ENCODE measurements around the gene METTL27.

Gene METTL27

GRCh38 chr7:73828972-73829371 is 13.3 kb downstream of the METTL27 start:
- no peak overlapping the region for H3K4me3 ChIP-seq (replicated peaks; ENCODE audit: insufficient read depth, low read length)
- TF ChIP-seq CTCF (IDR thresholded peaks at IDR 0.05; ENCODE audit: insufficient read depth, low read length) = no peak
- TF ChIP-seq GABPA (IDR thresholded peaks at IDR 0.05; ENCODE audit: low read depth) = no peak
- TF ChIP-seq SPI1 (IDR thresholded peaks at IDR 0.05; ENCODE audit: borderline replicate concordance, low read depth) = no peak; the same call in 1 of the 2 replicates
- no peak overlapping the region for H3K27ac ChIP-seq (replicated peaks)
- DNase-seq (ENCODE audit: low read depth in 1 of 2, low spot score in 1 of 2) = no peak
- H3K27me3 ChIP-seq (ENCODE audit: insufficient read depth, poor library complexity, severe bottlenecking) = no peaks in the 10 kb centered on the region

- no peak for TF ChIP-seq POLR2AphosphoS5 (IDR thresholded peaks at IDR 0.05; ENCODE audit: low read depth)
- no peak for TF ChIP-seq SPI1 (IDR thresholded peaks at IDR 0.05; ENCODE audit: borderline replicate concordance, low read depth)
- TF ChIP-seq REST (IDR thresholded peaks at IDR 0.05; ENCODE audit: insufficient replicate concordance, low read depth) = no peak
- no peak for TF ChIP-seq CTCF (IDR thresholded peaks at IDR 0.05; ENCODE audit: insufficient read depth, low read length)
- TF ChIP-seq GABPA (IDR thresholded peaks at IDR 0.05; ENCODE audit: low read depth) = no peak
- Histone ChIP-seq H3K27ac (replicated peaks) (no peak overlapping the region), H3K4me3 (replicated peaks; ENCODE audit: insufficient read depth, low read length) (no peak overlapping the region), H3K27me3 (ENCODE audit: insufficient read depth, poor library complexity, severe bottlenecking) (no peaks in the 10 kb centered on the region)
- DNase-seq (ENCODE audit: low read depth in 1 of 2, low spot score in 1 of 2) = no peak
Measured at GRCh38 chr7:73828107-73828803, 14.1 kb downstream of the METTL27 start.

GRCh38 chr7:73827567-73828106 is 14.7 kb downstream of the METTL27 start:
- no peaks in the 10 kb centered on the region for H3K27me3 ChIP-seq (ENCODE audit: insufficient read depth, poor library complexity, severe bottlenecking)
- no peak overlapping the region for H3K27ac ChIP-seq (replicated peaks)
- peak in 1 of 2 experiments; percentile 54 for DNase-seq (ENCODE audit: low read depth in 1 of 2, low spot score in 1 of 2)
- H3K4me3 ChIP-seq (replicated peaks; ENCODE audit: insufficient read depth, low read length) = no peak overlapping the region
- no peak for TF ChIP-seq SPI1 (IDR thresholded peaks at IDR 0.05; ENCODE audit: borderline replicate concordance, low read depth)
- TF ChIP-seq POLR2AphosphoS5 (IDR thresholded peaks at IDR 0.05; ENCODE audit: low read depth) = peak; percentile 22; the same call in 1 of the 2 replicates

GRCh38 chr7:73824986-73825385 is 17.3 kb downstream of the METTL27 start:
- no peak overlapping the region for H3K27ac ChIP-seq (replicated peaks)
- no peak for TF ChIP-seq CTCF (IDR thresholded peaks at IDR 0.05; ENCODE audit: insufficient read depth, low read length)
- TF ChIP-seq GABPA (IDR thresholded peaks at IDR 0.05; ENCODE audit: low read depth) = no peak
- no peak for TF ChIP-seq SPI1 (IDR thresholded peaks at IDR 0.05; ENCODE audit: borderline replicate concordance, low read depth)
- no peak overlapping the region for H3K4me3 ChIP-seq (replicated peaks; ENCODE audit: insufficient read depth, low read length)
- DNase-seq (ENCODE audit: low read depth in 1 of 2, low spot score in 1 of 2) = no peak
- H3K27me3 ChIP-seq (ENCODE audit: insufficient read depth, poor library complexity, severe bottlenecking) = no peaks in the 10 kb centered on the region
